ENCODE measurements around the gene DRG2.

Gene DRG2

GRCh38 chr17:18087610-18088491 is at the start of gene DRG2:
DRG2 (plus strand) TSS chr17:18087948; CDS start chr17:18088024, 76 bp downstream.
- peak; percentile 77 for DNase-seq (ENCODE audit: low read depth)

GRCh38 chr17:18038149-18038850 is 49.4 kb upstream of the DRG2 start:
- DNase-seq (ENCODE audit: low read depth): no peak

GRCh38 chr17:18038861-18039534 is 48.8 kb upstream of the DRG2 start, which contains the start of the genes ATPAF2 and GID4:
ATPAF2 (minus strand) TSS chr17:18039168; CDS start chr17:18039013, 155 bp downstream.
GID4 (plus strand) TSS chr17:18039408; CDS start chr17:18039465, 57 bp downstream.
- peak; percentile 97 for DNase-seq (ENCODE audit: low read depth)

- no peak for DNase-seq (ENCODE audit: low read depth)
Measured at GRCh38 chr17:18039535-18040260, 48.0 kb upstream of the DRG2 start.

- DNase-seq (ENCODE audit: low read depth): no peak
Measured at GRCh38 chr17:18040261-18040858, 47.4 kb upstream of the DRG2 start.

GRCh38 chr17:18041776-18042175 is 46.0 kb upstream of the DRG2 start:
- DNase-seq (ENCODE audit: low read depth): peak; percentile 60

- DNase-seq (ENCODE audit: low read depth): no peak
Measured at GRCh38 chr17:18042983-18043382, 44.8 kb upstream of the DRG2 start.

- no peak for DNase-seq (ENCODE audit: low read depth)
Measured at GRCh38 chr17:18043491-18043890, 44.3 kb upstream of the DRG2 start.

- DNase-seq (ENCODE audit: low read depth): no peak
Measured at GRCh38 chr17:18044609-18045008, 43.1 kb upstream of the DRG2 start.

- DNase-seq (ENCODE audit: low read depth): no peak
Measured at GRCh38 chr17:18045691-18046350, 41.9 kb upstream of the DRG2 start.

GRCh38 chr17:18055597-18055996 is 32.2 kb upstream of the DRG2 start:
- DNase-seq (ENCODE audit: low read depth): no peak

- no peak for DNase-seq (ENCODE audit: low read depth)
Measured at GRCh38 chr17:18056214-18056613, 31.5 kb upstream of the DRG2 start.

GRCh38 chr17:18059283-18059682 is 28.5 kb upstream of the DRG2 start:
- DNase-seq (ENCODE audit: low read depth): no peak

GRCh38 chr17:18064053-18064452 is 23.7 kb upstream of the DRG2 start:
- no peak for DNase-seq (ENCODE audit: low read depth)

GRCh38 chr17:18065546-18065945 is 22.2 kb upstream of the DRG2 start:
- no peak for DNase-seq (ENCODE audit: low read depth)

GRCh38 chr17:18066866-18067265 is 20.9 kb upstream of the DRG2 start:
- no peak for DNase-seq (ENCODE audit: low read depth)

GRCh38 chr17:18069101-18069500 is 18.6 kb upstream of the DRG2 start:
- no peak for DNase-seq (ENCODE audit: low read depth)

- DNase-seq (ENCODE audit: low read depth): no peak
Measured at GRCh38 chr17:18070861-18071340, 16.8 kb upstream of the DRG2 start.

- DNase-seq (ENCODE audit: low read depth): no peak
Measured at GRCh38 chr17:18071751-18072150, 16.0 kb upstream of the DRG2 start.

- no peak for DNase-seq (ENCODE audit: low read depth)
Measured at GRCh38 chr17:18074566-18075272, 13.0 kb upstream of the DRG2 start.

Data from GM04504 (cell line).